Breast epithelium (tissue), 3 donors: Measurements from ENCODE around the gene MKNK1.

Experiments
- POLR2A ChIP-seq: fragments of 450-650 bp; IDR thresholded peaks from one replicate; pipeline ENCODE4 v1.6.1; 2016; ENCODE audit warnings: antibody characterized with exemption, mild to moderate bottlenecking, moderate library complexity
- TF ChIP-seq, protein P1 (sequence below), 3 donors: fragments of 450-650 bp; IDR thresholded peaks; one replicate each; pipeline ENCODE4 v1.5.1; 2016 to 2017; ENCODE audit warnings: antibody characterized with exemption in 3 of 3, mild to moderate bottlenecking in 3 of 3, moderate library complexity in 3 of 3

- TF ChIP-seq, protein P1, sequence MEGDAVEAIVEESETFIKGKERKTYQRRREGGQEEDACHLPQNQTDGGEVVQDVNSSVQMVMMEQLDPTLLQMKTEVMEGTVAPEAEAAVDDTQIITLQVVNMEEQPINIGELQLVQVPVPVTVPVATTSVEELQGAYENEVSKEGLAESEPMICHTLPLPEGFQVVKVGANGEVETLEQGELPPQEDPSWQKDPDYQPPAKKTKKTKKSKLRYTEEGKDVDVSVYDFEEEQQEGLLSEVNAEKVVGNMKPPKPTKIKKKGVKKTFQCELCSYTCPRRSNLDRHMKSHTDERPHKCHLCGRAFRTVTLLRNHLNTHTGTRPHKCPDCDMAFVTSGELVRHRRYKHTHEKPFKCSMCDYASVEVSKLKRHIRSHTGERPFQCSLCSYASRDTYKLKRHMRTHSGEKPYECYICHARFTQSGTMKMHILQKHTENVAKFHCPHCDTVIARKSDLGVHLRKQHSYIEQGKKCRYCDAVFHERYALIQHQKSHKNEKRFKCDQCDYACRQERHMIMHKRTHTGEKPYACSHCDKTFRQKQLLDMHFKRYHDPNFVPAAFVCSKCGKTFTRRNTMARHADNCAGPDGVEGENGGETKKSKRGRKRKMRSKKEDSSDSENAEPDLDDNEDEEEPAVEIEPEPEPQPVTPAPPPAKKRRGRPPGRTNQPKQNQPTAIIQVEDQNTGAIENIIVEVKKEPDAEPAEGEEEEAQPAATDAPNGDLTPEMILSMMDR (IDR thresholded peaks at IDR 0.05) = no peak
- TF ChIP-seq POLR2A = no peak
Measured at GRCh38 chr1:46621930-46622329, 17.9 kb upstream of the MKNK1 start.
